ENCODE data around the gene SFT2D3. TPM values are rescaled to one million over a fixed set of nuclear protein-coding genes. Genes with fewer than 3 reads are reported as not detected.

SFT2D3 gene
- 2.9 TPM for total RNA-seq
- long read RNA-seq, transcript SFT2D3-201 (1 exons, 3,735 nt), result major isoform, 22 of 22 reads
- long read RNA-seq, partial matches to known transcripts, result 0 of 22 reads
- long read RNA-seq, other reads (novel, unspliced or antisense), result 0 of 22 reads

DNA sequence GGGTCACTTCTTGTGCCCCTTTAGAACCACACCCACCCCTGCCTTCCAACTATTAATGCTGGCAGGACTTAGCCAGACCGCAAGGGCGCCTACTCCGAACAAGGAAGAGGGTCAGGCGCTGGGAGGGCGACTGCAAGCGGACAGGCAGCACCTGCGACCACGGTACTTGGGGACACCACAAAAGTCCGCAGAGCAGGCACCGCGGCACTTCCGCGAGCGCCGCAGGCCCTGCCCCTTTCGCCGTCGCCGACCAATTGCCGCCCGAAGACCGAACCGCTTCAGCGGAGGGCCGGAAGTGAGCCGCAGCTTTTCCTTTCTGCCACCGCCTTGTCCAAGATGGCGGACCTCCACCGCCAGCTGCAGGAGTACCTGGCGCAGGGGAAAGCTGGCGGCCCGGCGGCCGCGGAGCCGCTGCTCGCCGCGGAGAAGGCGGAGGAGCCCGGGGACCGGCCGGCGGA, at the start of gene SFT2D3:
TSS of gene SFT2D3 (plus strand) at position 305 of the 458 bp plus-strand sequence. CDS start at position 337, 32 bp downstream.
- H3K27me3 ChIP-seq (ENCODE audit: low read depth), result no peaks in the 10 kb centered on the region
- peaks cover 7% of the 10 kb centered on the region for H3K36me3 ChIP-seq
- peak within 1 kb of the TSS; percentile 72 for H3K4me3 ChIP-seq
- H3K27ac ChIP-seq (replicated peaks), result peak within 1 kb of the TSS; percentile 99
- peak; percentile 92 for DNase-seq
- TF ChIP-seq CTCF (IDR thresholded peaks at IDR 0.05; ENCODE audit: borderline replicate concordance), result peak; percentile 13
- intact Hi-C loops (cut with micrococcal nuclease), result no loop called here
- peaks cover 49% of the 10 kb centered on the region for H3K4me1 ChIP-seq
- no peaks in the 10 kb centered on the region for H3K9me3 ChIP-seq (replicated peaks)

DNA sequence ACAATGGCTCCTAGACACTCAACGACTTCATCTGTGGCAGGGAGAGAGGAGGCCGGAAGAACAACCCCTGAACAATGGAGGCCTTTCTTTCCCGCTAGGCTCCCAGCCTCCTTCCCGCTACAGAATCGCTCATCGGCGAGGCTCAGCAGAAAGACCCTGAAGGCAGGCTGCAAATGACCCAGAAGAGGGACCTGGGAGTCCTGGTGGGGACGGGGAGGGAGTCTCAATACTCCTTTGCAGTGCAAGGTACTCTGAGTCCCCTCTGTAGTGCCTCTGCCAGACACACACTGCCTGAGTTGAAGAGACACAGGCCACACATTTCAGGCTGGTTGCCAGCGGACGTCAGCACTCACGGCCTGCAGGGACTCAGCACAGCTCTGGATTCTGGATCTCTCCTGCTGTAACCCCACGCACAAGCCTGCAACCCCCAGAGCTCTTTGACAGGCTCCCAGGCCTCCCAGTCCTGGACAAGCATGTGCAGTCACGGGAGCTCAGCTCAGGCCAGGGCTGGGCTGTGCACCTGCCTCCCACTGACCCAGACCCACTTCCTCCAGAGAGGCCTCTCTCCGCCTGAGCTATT, 49.2 kb upstream of the SFT2D3 start:
- Histone ChIP-seq H3K27ac (replicated peaks) (peak overlapping the region; percentile 99), H3K4me1 (peaks cover 98% of the 10 kb centered on the region), H3K36me3 (peaks cover 48% of the 10 kb centered on the region), H3K27me3 (ENCODE audit: low read depth) (no peaks in the 10 kb centered on the region), H3K9me3 (replicated peaks) (no peaks in the 10 kb centered on the region), H3K4me3 (peak overlapping the region; percentile 10)
- DNase-seq, result peak; percentile 94
- intact Hi-C loops (cut with micrococcal nuclease), result no loop called here
- TF ChIP-seq CTCF (IDR thresholded peaks at IDR 0.05; ENCODE audit: borderline replicate concordance), result no peak

DNA sequence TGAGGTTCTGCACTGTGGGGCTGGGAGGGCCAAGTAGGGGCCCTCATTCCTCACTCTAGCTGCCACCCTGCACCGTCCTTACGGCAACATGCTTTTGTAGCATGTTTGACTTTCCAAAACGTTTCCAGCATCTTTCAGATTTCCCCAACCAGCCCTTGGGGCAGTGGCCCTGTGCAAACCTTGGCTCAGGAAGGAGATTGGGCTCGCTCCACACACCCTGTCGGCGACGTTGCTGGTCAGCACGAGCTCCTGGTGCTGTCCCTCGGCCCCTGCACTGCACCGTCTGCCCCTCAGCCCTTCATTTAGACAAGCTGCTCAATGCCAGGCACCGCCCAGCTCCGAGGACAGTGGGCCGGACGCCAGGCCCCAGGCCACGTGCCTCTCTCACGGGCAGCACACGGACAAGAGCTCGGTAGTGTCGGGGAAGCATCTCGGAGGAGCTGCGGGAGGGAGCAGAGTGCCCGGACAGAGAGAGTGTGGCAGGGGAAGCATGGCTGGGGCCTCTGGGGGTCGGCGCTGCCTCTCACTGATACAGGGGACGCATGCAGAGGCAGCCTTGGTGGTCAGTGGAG, 48.4 kb upstream of the SFT2D3 start:
- intact Hi-C loops (cut with micrococcal nuclease), result no loop called here
- Histone ChIP-seq H3K36me3 (peaks cover 56% of the 10 kb centered on the region), H3K4me1 (peaks cover 98% of the 10 kb centered on the region), H3K27me3 (ENCODE audit: low read depth) (no peaks in the 10 kb centered on the region), H3K4me3 (no peak overlapping the region), H3K9me3 (replicated peaks) (no peaks in the 10 kb centered on the region), H3K27ac (replicated peaks) (peak overlapping the region; percentile 99)
- no peak for DNase-seq
- no peak for TF ChIP-seq CTCF (IDR thresholded peaks at IDR 0.05; ENCODE audit: borderline replicate concordance)

GRCh38 chr2:127653421-127654083, 47.7 kb upstream of the SFT2D3 start:
- Histone ChIP-seq H3K4me1 (peaks cover 98% of the 10 kb centered on the region), H3K36me3 (peaks cover 63% of the 10 kb centered on the region), H3K27ac (replicated peaks) (peak overlapping the region; percentile 99), H3K4me3 (no peak overlapping the region), H3K9me3 (replicated peaks) (no peaks in the 10 kb centered on the region), H3K27me3 (ENCODE audit: low read depth) (no peaks in the 10 kb centered on the region)
- TF ChIP-seq CTCF (IDR thresholded peaks at IDR 0.05; ENCODE audit: borderline replicate concordance), result no peak
- peak; percentile 17 for DNase-seq
- intact Hi-C loops (cut with micrococcal nuclease), result no loop called here

- intact Hi-C loops (cut with micrococcal nuclease), result no loop called here
- peak overlapping the region; percentile 99 for H3K27ac ChIP-seq (replicated peaks)
- DNase-seq, result no peak
- H3K4me1 ChIP-seq, result peaks cover 100% of the 10 kb centered on the region
- no peaks in the 10 kb centered on the region for H3K27me3 ChIP-seq (ENCODE audit: low read depth)
- no peaks in the 10 kb centered on the region for H3K9me3 ChIP-seq (replicated peaks)
- H3K4me3 ChIP-seq, result no peak overlapping the region
- H3K36me3 ChIP-seq, result peaks cover 67% of the 10 kb centered on the region
- no peak for TF ChIP-seq CTCF (IDR thresholded peaks at IDR 0.05; ENCODE audit: borderline replicate concordance)
These were observed 47.0 kb upstream of the SFT2D3 start for GRCh38 chr2:127654084-127654837.
